ENCODE measurements around the gene RNU11. TPM values are rescaled to one million over a fixed set of nuclear protein-coding genes. Genes with fewer than 3 reads are reported as not detected.

RNU11 gene
- total RNA-seq: not detected

GRCh38 chr1:28648474-28649198, at the start of gene RNU11:
TSS of gene RNU11 (plus strand) at chr1:28648600.
- peak within 1 kb of the TSS; percentile 88 to 91 for H3K4me3 Mint-ChIP-seq
- peak; percentile 90 to 93 for DNase-seq
- H3K27ac Mint-ChIP-seq: peak within 1 kb of the TSS; percentile 100

GRCh38 chr1:28601696-28602095, 46.7 kb upstream of the RNU11 start:
- Mint-ChIP-seq H3K9me3 (no peaks in the 10 kb centered on the region), H3K36me3 (ENCODE audit: insufficient read depth in 2 of 2) (peaks cover 0 to 11% of the 10 kb centered on the region in 2 donors), H3K4me1 (ENCODE audit: low read depth) (peaks cover 19% of the 10 kb centered on the region), H3K27ac (no peak overlapping the region), H3K27me3 (ENCODE audit: low read depth) (no peaks in the 10 kb centered on the region), H3K4me3 (peak overlapping the region in 1 of 2 donors; percentile 38)
- peak; percentile 33 to 52 for DNase-seq
- peak; percentile 91 to 92 for ATAC-seq (replicated peaks in 1 of 2)

More at GRCh38 chr1:28648474-28649198, at the start of gene RNU11:
- peaks cover 34% of the 10 kb centered on the region for H3K4me1 Mint-ChIP-seq (ENCODE audit: low read depth)
- H3K9me3 Mint-ChIP-seq: no peaks in the 10 kb centered on the region
- H3K36me3 Mint-ChIP-seq (ENCODE audit: insufficient read depth in 2 of 2): no peaks in the 10 kb centered on the region
- no peaks in the 10 kb centered on the region for H3K27me3 Mint-ChIP-seq (ENCODE audit: low read depth)
- ATAC-seq (replicated peaks in 1 of 2): peak; percentile 80 to 82

GRCh38 chr1:28602536-28603439, 45.6 kb upstream of the RNU11 start:
- H3K4me1 Mint-ChIP-seq (ENCODE audit: low read depth): peaks cover 19% of the 10 kb centered on the region
- no peaks in the 10 kb centered on the region for H3K27me3 Mint-ChIP-seq (ENCODE audit: low read depth)
- H3K4me3 Mint-ChIP-seq: peak overlapping the region in 1 of 2 donors; percentile 38
- no peak overlapping the region for H3K27ac Mint-ChIP-seq
- ATAC-seq (replicated peaks in 1 of 2) (no peak), DNase-seq (peak; percentile 30 to 39)
- H3K9me3 Mint-ChIP-seq: no peaks in the 10 kb centered on the region
- peaks cover 0 to 11% of the 10 kb centered on the region in 2 donors for H3K36me3 Mint-ChIP-seq (ENCODE audit: insufficient read depth in 2 of 2)

- DNase-seq (no peak), ATAC-seq (replicated peaks in 1 of 2) (no peak)
- H3K4me3 Mint-ChIP-seq: no peak overlapping the region
- H3K27me3 Mint-ChIP-seq (ENCODE audit: low read depth): no peaks in the 10 kb centered on the region
- peaks cover 14% of the 10 kb centered on the region for H3K4me1 Mint-ChIP-seq (ENCODE audit: low read depth)
- H3K27ac Mint-ChIP-seq: no peak overlapping the region
- peaks cover 0 to 11% of the 10 kb centered on the region in 2 donors for H3K36me3 Mint-ChIP-seq (ENCODE audit: insufficient read depth in 2 of 2)
- no peaks in the 10 kb centered on the region for H3K9me3 Mint-ChIP-seq
Measured at GRCh38 chr1:28604411-28604810, 44.0 kb upstream of the RNU11 start.

GRCh38 chr1:28604962-28605361, 43.4 kb upstream of the RNU11 start:
- no peaks in the 10 kb centered on the region for H3K9me3 Mint-ChIP-seq
- peaks cover 2 to 14% of the 10 kb centered on the region in 2 donors for H3K36me3 Mint-ChIP-seq (ENCODE audit: insufficient read depth in 2 of 2)
- ATAC-seq (replicated peaks in 1 of 2): no peak

GRCh38 chr1:28606771-28607170, 41.6 kb upstream of the RNU11 start:
- no peak for ATAC-seq (replicated peaks in 1 of 2)
- no peaks in the 10 kb centered on the region for H3K27me3 Mint-ChIP-seq (ENCODE audit: low read depth)
- H3K36me3 Mint-ChIP-seq (ENCODE audit: insufficient read depth in 2 of 2): peaks cover 2 to 11% of the 10 kb centered on the region in 2 donors

More at GRCh38 chr1:28604962-28605361, 43.4 kb upstream of the RNU11 start:
- peaks cover 14% of the 10 kb centered on the region for H3K4me1 Mint-ChIP-seq (ENCODE audit: low read depth)
- no peak overlapping the region for H3K27ac Mint-ChIP-seq
- no peaks in the 10 kb centered on the region for H3K27me3 Mint-ChIP-seq (ENCODE audit: low read depth)
- H3K4me3 Mint-ChIP-seq: no peak overlapping the region
- DNase-seq: no peak

GRCh38 chr1:28613175-28613574, 35.2 kb upstream of the RNU11 start:
- ATAC-seq (replicated peaks in 1 of 2) (no peak), DNase-seq (no peak)
- Mint-ChIP-seq H3K9me3 (no peaks in the 10 kb centered on the region), H3K27ac (no peak overlapping the region), H3K36me3 (ENCODE audit: insufficient read depth in 2 of 2) (peaks cover 4 to 15% of the 10 kb centered on the region in 2 donors), H3K4me3 (no peak overlapping the region), H3K27me3 (ENCODE audit: low read depth) (no peaks in the 10 kb centered on the region), H3K4me1 (ENCODE audit: low read depth) (no peaks in the 10 kb centered on the region)

More at GRCh38 chr1:28606771-28607170, 41.6 kb upstream of the RNU11 start:
- no peaks in the 10 kb centered on the region for H3K9me3 Mint-ChIP-seq
- peaks cover 8% of the 10 kb centered on the region for H3K4me1 Mint-ChIP-seq (ENCODE audit: low read depth)
- no peak overlapping the region for H3K27ac Mint-ChIP-seq
- H3K4me3 Mint-ChIP-seq: no peak overlapping the region
- no peak for DNase-seq

GRCh38 chr1:28631713-28632112, 16.7 kb upstream of the RNU11 start:
- no peak overlapping the region for H3K4me3 Mint-ChIP-seq
- H3K36me3 Mint-ChIP-seq (ENCODE audit: insufficient read depth in 2 of 2): no peaks in the 10 kb centered on the region
- H3K27me3 Mint-ChIP-seq (ENCODE audit: low read depth): no peaks in the 10 kb centered on the region
- H3K4me1 Mint-ChIP-seq (ENCODE audit: low read depth): peaks cover 15% of the 10 kb centered on the region
- ATAC-seq (replicated peaks in 1 of 2): no peak
- no peak for DNase-seq
- H3K27ac Mint-ChIP-seq: peak overlapping the region; percentile 54
- H3K9me3 Mint-ChIP-seq: no peaks in the 10 kb centered on the region

- H3K9me3 Mint-ChIP-seq: no peaks in the 10 kb centered on the region
- H3K4me3 Mint-ChIP-seq: no peak overlapping the region
- H3K27ac Mint-ChIP-seq: no peak overlapping the region
- H3K27me3 Mint-ChIP-seq (ENCODE audit: low read depth): no peaks in the 10 kb centered on the region
- no peak for DNase-seq
- ATAC-seq (replicated peaks in 1 of 2): no peak
- no peaks in the 10 kb centered on the region for H3K36me3 Mint-ChIP-seq (ENCODE audit: insufficient read depth in 2 of 2)
- peaks cover 15% of the 10 kb centered on the region for H3K4me1 Mint-ChIP-seq (ENCODE audit: low read depth)
Measured at GRCh38 chr1:28632560-28632959, 15.8 kb upstream of the RNU11 start.

GRCh38 chr1:28640766-28641165, 7.6 kb upstream of the RNU11 start:
- H3K27me3 Mint-ChIP-seq (ENCODE audit: low read depth): no peaks in the 10 kb centered on the region
- H3K27ac Mint-ChIP-seq: peak overlapping the region; percentile 24
- peaks cover 47% of the 10 kb centered on the region for H3K4me1 Mint-ChIP-seq (ENCODE audit: low read depth)
- no peaks in the 10 kb centered on the region for H3K9me3 Mint-ChIP-seq
- DNase-seq (peak in 1 of 2 donors; percentile 43), ATAC-seq (replicated peaks in 1 of 2) (no peak)
- peak overlapping the region; percentile 99 for H3K4me3 Mint-ChIP-seq
- H3K36me3 Mint-ChIP-seq (ENCODE audit: insufficient read depth in 2 of 2): peaks cover 5 to 8% of the 10 kb centered on the region in 2 donors

GRCh38 chr1:28642056-28642846, 6.1 kb upstream of the RNU11 start:
- peak overlapping the region; percentile 98 for H3K27ac Mint-ChIP-seq
- ATAC-seq (replicated peaks in 1 of 2) (peak in 1 of 2 donors; percentile 5), DNase-seq (no peak)
- H3K27me3 Mint-ChIP-seq (ENCODE audit: low read depth): no peaks in the 10 kb centered on the region
- no peaks in the 10 kb centered on the region for H3K9me3 Mint-ChIP-seq
- peaks cover 52% of the 10 kb centered on the region for H3K4me1 Mint-ChIP-seq (ENCODE audit: low read depth)
- H3K4me3 Mint-ChIP-seq: peak overlapping the region; percentile 99
- H3K36me3 Mint-ChIP-seq (ENCODE audit: insufficient read depth in 2 of 2): peaks cover 5 to 8% of the 10 kb centered on the region in 2 donors

- H3K27me3 Mint-ChIP-seq (ENCODE audit: low read depth): no peaks in the 10 kb centered on the region
- peaks cover 60% of the 10 kb centered on the region for H3K4me1 Mint-ChIP-seq (ENCODE audit: low read depth)
- DNase-seq (peak; percentile 89 to 90), ATAC-seq (replicated peaks in 1 of 2) (peak; percentile 89 to 92)
- peak within 1 kb of the TSS; percentile 99 for H3K4me3 Mint-ChIP-seq
- peaks cover 5 to 8% of the 10 kb centered on the region in 2 donors for H3K36me3 Mint-ChIP-seq (ENCODE audit: insufficient read depth in 2 of 2)
- H3K27ac Mint-ChIP-seq: peak within 1 kb of the TSS; percentile 98
- H3K9me3 Mint-ChIP-seq: no peaks in the 10 kb centered on the region
Measured at GRCh38 chr1:28642847-28643635, 5.4 kb upstream of the RNU11 start, which contains the start of gene TAF12. TSS of gene TAF12 (minus strand) at chr1:28643067. CDS start at chr1:28622081, 20,986 bp downstream.

Measured in activated T-cell treated with anti-CD3 and anti-CD28 coated beads, Interleukin-2, amount 50 U/mL, for 72 hours (primary cell).